K562 (cell line): ENCODE data around the gene ORAI1. TPM values are rescaled to one million over a fixed set of nuclear protein-coding genes. Genes with fewer than 3 reads are reported as not detected.

Source experiments
- BACH1 ChIP-seq: fragments of 200-800 bp; sonication (Bioruptor generic); IDR thresholded peaks from 2 replicates; pipeline ENCODE4 v1.6.1; 2016; ENCODE audit warnings: missing genetic modification characterization, missing compliant biosample characterization
- BCL6 ChIP-seq: fragments of 250-450 bp; sonication (Bioruptor Pico); IDR thresholded peaks from 2 replicates; pipeline ENCODE4 v1.4.0; 2020
- GTF2A2 ChIP-seq: IDR thresholded peaks from 2 replicates; pipeline ENCODE4 v1.6.1; 2016; ENCODE audit warnings: mild to moderate bottlenecking, missing genetic modification characterization, missing compliant biosample characterization
- KAT7 ChIP-seq: sonication (generic); formaldehyde crosslinking; IDR thresholded peaks from 2 replicates; pipeline ENCODE4 v1.8.0; 2022; ENCODE audit warnings: missing genetic modification reagents, mild to moderate bottlenecking, borderline replicate concordance
- LARP7 ChIP-seq: fragments of 450-650 bp; IDR thresholded peaks from 2 replicates; pipeline ENCODE4 v1.6.1; 2016
- MBD2 ChIP-seq: sonication (generic); IDR thresholded peaks from 2 replicates; pipeline ENCODE4 v1.6.1; 2016; ENCODE audit warnings: low read depth, borderline replicate concordance
- NCOA2 ChIP-seq, 2 experiments: fragments of 450-650 bp; IDR thresholded peaks; 2 replicates each; pipeline ENCODE4 v1.6.1; 2018; ENCODE audit warnings: mild to moderate bottlenecking in 2 of 2, moderate library complexity in 1 of 2; ENCODE audit not compliant: partially characterized antibody in 2 of 2
- NFIX ChIP-seq: fragments of 250-450 bp; sonication (Bioruptor Pico); IDR thresholded peaks from 2 replicates; pipeline ENCODE4 v1.4.0; 2020; ENCODE audit warnings: low read depth, mild to moderate bottlenecking, moderate library complexity
- SIRT6 ChIP-seq: IDR thresholded peaks from one replicate; pipeline ENCODE4 v1.6.1; 2012; ENCODE audit warnings: low read depth, mild to moderate bottlenecking, control low read depth, inconsistent platforms, low read length, moderate library complexity
- TAL1 ChIP-seq: fragments of 450-650 bp; IDR thresholded peaks from 2 replicates; pipeline ENCODE4 v1.6.1; 2016; ENCODE audit warnings: mild to moderate bottlenecking
- U2AF2 ChIP-seq: fragments of 200-400 bp; formaldehyde crosslinking; optimal IDR thresholded peaks from 2 replicates; pipeline ENCODE3; 2017; ENCODE audit warnings: low read depth, mild to moderate bottlenecking, low read length
- ZNF274 ChIP-seq: IDR thresholded peaks from 2 replicates; pipeline ENCODE4 v1.6.1; 2011; ENCODE audit warnings: low read depth, mild to moderate bottlenecking, low read length, moderate library complexity, borderline replicate concordance
- polyA plus RNA-seq, 8 experiments: library from polyadenylated mRNA; depleted of rRNA in 4 of 8; stranded (reverse) in 5 of 8; unstranded in 3 of 8; fragments of >200 nt; fragmentation: Nextera tagmentation in 2 of 8; fragmentation: Illumina TruSeq in 1 of 8; extraction: Ambion mirVana in 2 of 8; extraction: Trizol in 1 of 8; gene quantifications; 2 replicates each; pipeline versions ENCODE4 v1.2.1 to v1.2.3, GENCODE V29; 2011 to 2014; ENCODE audit warnings: inconsistent platforms in 1 of 8, missing spikeins in 1 of 8
- total RNA-seq, 7 experiments: library from RNA; depleted of rRNA in 6 of 7; stranded (reverse); fragments of >200 nt in 6 of 7; fragmentation: Illumina TruSeq in 2 of 7; extraction: Trizol in 2 of 7; gene quantifications; 2 replicates each; pipeline versions ENCODE4 v1.2.1 to v1.2.3, GENCODE V29; 2011 to 2021; ENCODE audit warnings: low replicate concordance in 1 of 7
- TF ChIP-seq, protein P1 (sequence below): fragments of 450-650 bp; IDR thresholded peaks from one replicate; pipeline ENCODE4 v1.6.1; 2018; ENCODE audit warnings: mild to moderate bottlenecking, moderate library complexity; ENCODE audit not compliant: partially characterized antibody
- TF ChIP-seq, protein P2 (sequence below), 2 experiments: IDR thresholded peaks; 2 replicates each; pipeline ENCODE4 v1.6.1; 2012; ENCODE audit warnings: improper control_type of control experiment in 2 of 2, low read depth in 2 of 2, low read length in 2 of 2, borderline replicate concordance in 1 of 2
- TF ChIP-seq, protein P3 (sequence below): fragments of 450-650 bp; IDR thresholded peaks from 2 replicates; pipeline ENCODE4 v1.6.1; 2018; ENCODE audit not compliant: partially characterized antibody
- TF ChIP-seq, protein P4 (sequence below): fragments of 250-450 bp; sonication (Bioruptor Pico); IDR thresholded peaks from 2 replicates; pipeline ENCODE4 v1.8.0; 2022; ENCODE audit warnings: moderate library complexity, mild to moderate bottlenecking, inconsistent platforms
- TF ChIP-seq, protein P5 (sequence below): fragments of 250-450 bp; sonication (Bioruptor Pico); IDR thresholded peaks from 2 replicates; pipeline ENCODE4 v1.4.0; 2020; ENCODE audit warnings: mild to moderate bottlenecking, moderate library complexity, borderline replicate concordance

ORAI1 gene
- total and polyA plus RNA-seq, 9 of the 15 experiments (the other 6 are each of a cell fraction or from before 2014, with no cell fraction given) = 2.6 to 23.8 (median 9.3) TPM

DNA sequence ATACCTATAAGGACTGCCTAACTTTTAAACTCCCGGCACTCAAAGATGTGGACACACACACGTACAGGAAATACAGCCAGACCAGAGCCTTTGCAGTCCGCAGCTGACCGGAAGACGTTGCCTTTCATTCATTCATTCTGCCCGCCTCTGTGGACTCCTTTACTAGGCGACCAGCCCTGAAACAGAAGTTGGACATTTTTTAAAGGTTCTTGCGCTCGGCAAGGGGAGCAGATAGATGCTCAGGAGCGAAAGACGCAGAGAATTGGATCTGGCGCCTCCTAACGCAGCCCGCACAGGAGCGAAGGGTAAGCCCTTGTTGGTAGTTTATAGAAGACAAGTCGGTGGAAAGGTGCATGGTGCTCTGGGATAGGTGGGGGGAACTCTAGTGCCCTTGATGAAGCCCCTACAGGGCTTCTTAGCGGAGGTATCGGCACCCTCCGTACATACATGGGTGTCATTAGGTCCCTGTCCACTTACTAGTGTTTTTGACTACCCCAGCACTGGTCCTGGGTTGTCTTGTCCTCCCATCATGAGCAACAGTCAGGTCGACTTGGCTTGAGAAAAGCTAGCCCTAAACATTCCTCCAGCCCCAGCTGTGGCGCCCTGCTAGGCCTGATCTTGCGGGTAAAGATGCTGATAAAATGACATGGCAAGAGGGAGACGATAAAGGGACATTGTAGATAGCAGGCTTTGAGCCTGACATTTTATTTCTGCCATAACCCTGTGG lies 45.2 kb upstream of the ORAI1 start, which contains the start of gene KDM2B (continued):
- TF ChIP-seq, protein P1, sequence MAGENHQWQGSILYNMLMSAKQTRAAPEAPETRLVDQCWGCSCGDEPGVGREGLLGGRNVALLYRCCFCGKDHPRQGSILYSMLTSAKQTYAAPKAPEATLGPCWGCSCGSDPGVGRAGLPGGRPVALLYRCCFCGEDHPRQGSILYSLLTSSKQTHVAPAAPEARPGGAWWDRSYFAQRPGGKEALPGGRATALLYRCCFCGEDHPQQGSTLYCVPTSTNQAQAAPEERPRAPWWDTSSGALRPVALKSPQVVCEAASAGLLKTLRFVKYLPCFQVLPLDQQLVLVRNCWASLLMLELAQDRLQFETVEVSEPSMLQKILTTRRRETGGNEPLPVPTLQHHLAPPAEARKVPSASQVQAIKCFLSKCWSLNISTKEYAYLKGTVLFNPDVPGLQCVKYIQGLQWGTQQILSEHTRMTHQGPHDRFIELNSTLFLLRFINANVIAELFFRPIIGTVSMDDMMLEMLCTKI = no peak
- TF ChIP-seq NFIX (CRISPR knock-in tag) = no peak
- TF ChIP-seq BCL6 = no peak
- TF ChIP-seq, protein P2, sequence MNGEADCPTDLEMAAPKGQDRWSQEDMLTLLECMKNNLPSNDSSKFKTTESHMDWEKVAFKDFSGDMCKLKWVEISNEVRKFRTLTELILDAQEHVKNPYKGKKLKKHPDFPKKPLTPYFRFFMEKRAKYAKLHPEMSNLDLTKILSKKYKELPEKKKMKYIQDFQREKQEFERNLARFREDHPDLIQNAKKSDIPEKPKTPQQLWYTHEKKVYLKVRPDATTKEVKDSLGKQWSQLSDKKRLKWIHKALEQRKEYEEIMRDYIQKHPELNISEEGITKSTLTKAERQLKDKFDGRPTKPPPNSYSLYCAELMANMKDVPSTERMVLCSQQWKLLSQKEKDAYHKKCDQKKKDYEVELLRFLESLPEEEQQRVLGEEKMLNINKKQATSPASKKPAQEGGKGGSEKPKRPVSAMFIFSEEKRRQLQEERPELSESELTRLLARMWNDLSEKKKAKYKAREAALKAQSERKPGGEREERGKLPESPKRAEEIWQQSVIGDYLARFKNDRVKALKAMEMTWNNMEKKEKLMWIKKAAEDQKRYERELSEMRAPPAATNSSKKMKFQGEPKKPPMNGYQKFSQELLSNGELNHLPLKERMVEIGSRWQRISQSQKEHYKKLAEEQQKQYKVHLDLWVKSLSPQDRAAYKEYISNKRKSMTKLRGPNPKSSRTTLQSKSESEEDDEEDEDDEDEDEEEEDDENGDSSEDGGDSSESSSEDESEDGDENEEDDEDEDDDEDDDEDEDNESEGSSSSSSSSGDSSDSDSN (IDR thresholded peaks at IDR 0.05; ENCODE audit: borderline replicate concordance in 1 of 2, low read depth in 2 of 2, low read length in 2 of 2) = peak in 1 of 2 experiments; percentile 2; a peak in 1 of 4 replicates
- TF ChIP-seq, protein P3, sequence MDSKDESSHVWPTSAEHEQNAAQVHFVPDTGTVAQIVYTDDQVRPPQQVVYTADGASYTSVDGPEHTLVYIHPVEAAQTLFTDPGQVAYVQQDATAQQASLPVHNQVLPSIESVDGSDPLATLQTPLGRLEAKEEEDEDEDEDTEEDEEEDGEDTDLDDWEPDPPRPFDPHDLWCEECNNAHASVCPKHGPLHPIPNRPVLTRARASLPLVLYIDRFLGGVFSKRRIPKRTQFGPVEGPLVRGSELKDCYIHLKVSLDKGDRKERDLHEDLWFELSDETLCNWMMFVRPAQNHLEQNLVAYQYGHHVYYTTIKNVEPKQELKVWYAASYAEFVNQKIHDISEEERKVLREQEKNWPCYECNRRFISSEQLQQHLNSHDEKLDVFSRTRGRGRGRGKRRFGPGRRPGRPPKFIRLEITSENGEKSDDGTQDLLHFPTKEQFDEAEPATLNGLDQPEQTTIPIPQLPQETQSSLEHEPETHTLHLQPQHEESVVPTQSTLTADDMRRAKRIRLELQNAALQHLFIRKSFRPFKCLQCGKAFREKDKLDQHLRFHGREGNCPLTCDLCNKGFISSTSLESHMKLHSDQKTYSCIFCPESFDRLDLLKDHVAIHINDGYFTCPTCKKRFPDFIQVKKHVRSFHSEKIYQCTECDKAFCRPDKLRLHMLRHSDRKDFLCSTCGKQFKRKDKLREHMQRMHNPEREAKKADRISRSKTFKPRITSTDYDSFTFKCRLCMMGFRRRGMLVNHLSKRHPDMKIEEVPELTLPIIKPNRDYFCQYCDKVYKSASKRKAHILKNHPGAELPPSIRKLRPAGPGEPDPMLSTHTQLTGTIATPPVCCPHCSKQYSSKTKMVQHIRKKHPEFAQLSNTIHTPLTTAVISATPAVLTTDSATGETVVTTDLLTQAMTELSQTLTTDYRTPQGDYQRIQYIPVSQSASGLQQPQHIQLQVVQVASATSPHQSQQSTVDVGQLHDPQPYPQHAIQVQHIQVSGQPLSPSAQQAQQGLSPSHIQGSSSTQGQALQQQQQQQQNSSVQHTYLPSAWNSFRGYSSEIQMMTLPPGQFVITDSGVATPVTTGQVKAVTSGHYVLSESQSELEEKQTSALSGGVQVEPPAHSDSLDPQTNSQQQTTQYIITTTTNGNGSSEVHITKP = peak; percentile 3
- TF ChIP-seq NCOA2 (IDR thresholded peaks at IDR 0.05; ENCODE audit: partially characterized antibody in 2 of 2) = no peak
- no peak for TF ChIP-seq GTF2A2 (tag)
- TF ChIP-seq BACH1 (tag) = no peak
- TF ChIP-seq, protein P4, sequence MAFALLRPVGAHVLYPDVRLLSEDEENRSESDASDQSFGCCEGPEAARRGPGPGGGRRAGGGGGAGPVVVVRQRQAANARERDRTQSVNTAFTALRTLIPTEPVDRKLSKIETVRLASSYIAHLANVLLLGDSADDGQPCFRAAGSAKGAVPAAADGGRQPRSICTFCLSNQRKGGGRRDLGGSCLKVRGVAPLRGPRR (CRISPR knock-in tag) = no peak
- TF ChIP-seq ZNF274 = no peak
- TF ChIP-seq U2AF2 = no peak
- TF ChIP-seq MBD2 = no peak
- no peak for TF ChIP-seq SIRT6
- no peak for TF ChIP-seq LARP7
- TF ChIP-seq KAT7 (CRISPR knock-in tag) = 0 out of 2 replicates have a peak, but pooled peaks have one; percentile 68
- TF ChIP-seq TAL1 = peak; percentile 20; the same call in 1 of the 2 replicates
- TF ChIP-seq, protein P5, sequence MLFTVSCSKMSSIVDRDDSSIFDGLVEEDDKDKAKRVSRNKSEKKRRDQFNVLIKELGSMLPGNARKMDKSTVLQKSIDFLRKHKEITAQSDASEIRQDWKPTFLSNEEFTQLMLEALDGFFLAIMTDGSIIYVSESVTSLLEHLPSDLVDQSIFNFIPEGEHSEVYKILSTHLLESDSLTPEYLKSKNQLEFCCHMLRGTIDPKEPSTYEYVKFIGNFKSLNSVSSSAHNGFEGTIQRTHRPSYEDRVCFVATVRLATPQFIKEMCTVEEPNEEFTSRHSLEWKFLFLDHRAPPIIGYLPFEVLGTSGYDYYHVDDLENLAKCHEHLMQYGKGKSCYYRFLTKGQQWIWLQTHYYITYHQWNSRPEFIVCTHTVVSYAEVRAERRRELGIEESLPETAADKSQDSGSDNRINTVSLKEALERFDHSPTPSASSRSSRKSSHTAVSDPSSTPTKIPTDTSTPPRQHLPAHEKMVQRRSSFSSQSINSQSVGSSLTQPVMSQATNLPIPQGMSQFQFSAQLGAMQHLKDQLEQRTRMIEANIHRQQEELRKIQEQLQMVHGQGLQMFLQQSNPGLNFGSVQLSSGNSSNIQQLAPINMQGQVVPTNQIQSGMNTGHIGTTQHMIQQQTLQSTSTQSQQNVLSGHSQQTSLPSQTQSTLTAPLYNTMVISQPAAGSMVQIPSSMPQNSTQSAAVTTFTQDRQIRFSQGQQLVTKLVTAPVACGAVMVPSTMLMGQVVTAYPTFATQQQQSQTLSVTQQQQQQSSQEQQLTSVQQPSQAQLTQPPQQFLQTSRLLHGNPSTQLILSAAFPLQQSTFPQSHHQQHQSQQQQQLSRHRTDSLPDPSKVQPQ (CRISPR knock-in tag) = no peak
